ENCODE results near the gene DOK4. TPM values are rescaled to one million over a fixed set of nuclear protein-coding genes. Genes with fewer than 3 reads are reported as not detected.

DOK4 gene
- total RNA-seq, 1 donor from 2014 or later: 25.5 TPM

DNA sequence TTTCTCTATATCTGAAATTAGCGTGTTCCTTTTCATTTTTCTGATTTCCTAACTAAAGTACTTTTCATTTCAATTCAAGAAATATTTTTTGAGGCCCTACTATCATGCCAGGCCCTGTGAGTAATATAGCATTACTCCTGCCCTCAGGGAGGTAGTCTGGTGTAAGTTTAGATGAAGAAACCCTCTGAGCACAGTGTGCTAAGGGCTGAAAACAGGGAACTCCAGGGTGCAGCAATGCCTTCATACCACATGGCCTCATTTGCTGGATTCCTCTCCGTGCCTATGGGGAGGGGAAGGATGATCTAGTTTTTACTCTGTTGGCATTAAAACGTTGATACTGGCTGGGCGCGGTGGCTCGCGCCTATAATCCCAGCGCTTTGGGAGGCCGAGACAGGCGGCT lies 34.3 kb downstream of the DOK4 start:
- Histone ChIP-seq H3K4me2 (ENCODE audit: low read length) (no peak overlapping the region), H3K79me2 (ENCODE audit: insufficient read depth, low read length) (peaks cover 27% of the 10 kb centered on the region), H3K27me3 (ENCODE audit: insufficient read depth, low read length) (no peaks in the 10 kb centered on the region), H2AFZ (ENCODE audit: low read depth, low read length) (no peak overlapping the region), H3K4me3 (ENCODE audit: insufficient read depth, low read depth, low read length) (no peak overlapping the region), H3K9ac (ENCODE audit: low read length) (no peak overlapping the region), H3K9me3 (ENCODE audit: insufficient read depth, low read depth, low read length) (no peaks in the 10 kb centered on the region), H4K20me1 (ENCODE audit: insufficient read depth, low read length) (no peaks in the 10 kb centered on the region), H3K4me1 (ENCODE audit: insufficient read depth, low read length) (peaks cover 7% of the 10 kb centered on the region), H3K36me3 (ENCODE audit: insufficient read depth, low read length) (peaks cover 30% of the 10 kb centered on the region), H3K27ac (ENCODE audit: low read depth, low read length) (no peak overlapping the region)
- TF ChIP-seq EZH2 (IDR thresholded peaks at IDR 0.05; ENCODE audit: insufficient read depth, low read length): no peak
- TF ChIP-seq, protein P1, sequence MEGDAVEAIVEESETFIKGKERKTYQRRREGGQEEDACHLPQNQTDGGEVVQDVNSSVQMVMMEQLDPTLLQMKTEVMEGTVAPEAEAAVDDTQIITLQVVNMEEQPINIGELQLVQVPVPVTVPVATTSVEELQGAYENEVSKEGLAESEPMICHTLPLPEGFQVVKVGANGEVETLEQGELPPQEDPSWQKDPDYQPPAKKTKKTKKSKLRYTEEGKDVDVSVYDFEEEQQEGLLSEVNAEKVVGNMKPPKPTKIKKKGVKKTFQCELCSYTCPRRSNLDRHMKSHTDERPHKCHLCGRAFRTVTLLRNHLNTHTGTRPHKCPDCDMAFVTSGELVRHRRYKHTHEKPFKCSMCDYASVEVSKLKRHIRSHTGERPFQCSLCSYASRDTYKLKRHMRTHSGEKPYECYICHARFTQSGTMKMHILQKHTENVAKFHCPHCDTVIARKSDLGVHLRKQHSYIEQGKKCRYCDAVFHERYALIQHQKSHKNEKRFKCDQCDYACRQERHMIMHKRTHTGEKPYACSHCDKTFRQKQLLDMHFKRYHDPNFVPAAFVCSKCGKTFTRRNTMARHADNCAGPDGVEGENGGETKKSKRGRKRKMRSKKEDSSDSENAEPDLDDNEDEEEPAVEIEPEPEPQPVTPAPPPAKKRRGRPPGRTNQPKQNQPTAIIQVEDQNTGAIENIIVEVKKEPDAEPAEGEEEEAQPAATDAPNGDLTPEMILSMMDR (IDR thresholded peaks at IDR 0.05; ENCODE audit: insufficient read depth, low read depth, low read length): no peak
- H3K9me3 Mint-ChIP-seq (ENCODE audit: unreplicated experiment): no peaks in the 10 kb centered on the region
- H3K27me3 Mint-ChIP-seq (ENCODE audit: low read depth, unreplicated experiment): no peaks in the 10 kb centered on the region
- peaks cover 17% of the 10 kb centered on the region for H3K36me3 Mint-ChIP-seq (ENCODE audit: low read depth, unreplicated experiment)
- FAIRE-seq (no peak), DNase-seq (ENCODE audit: low read depth) (no peak)
- H3K27ac Mint-ChIP-seq (ENCODE audit: unreplicated experiment): no peak overlapping the region
- H3K4me3 Mint-ChIP-seq (ENCODE audit: unreplicated experiment): no peak overlapping the region
- H3K4me1 Mint-ChIP-seq (ENCODE audit: low read depth, unreplicated experiment): peaks cover 2% of the 10 kb centered on the region

DNA sequence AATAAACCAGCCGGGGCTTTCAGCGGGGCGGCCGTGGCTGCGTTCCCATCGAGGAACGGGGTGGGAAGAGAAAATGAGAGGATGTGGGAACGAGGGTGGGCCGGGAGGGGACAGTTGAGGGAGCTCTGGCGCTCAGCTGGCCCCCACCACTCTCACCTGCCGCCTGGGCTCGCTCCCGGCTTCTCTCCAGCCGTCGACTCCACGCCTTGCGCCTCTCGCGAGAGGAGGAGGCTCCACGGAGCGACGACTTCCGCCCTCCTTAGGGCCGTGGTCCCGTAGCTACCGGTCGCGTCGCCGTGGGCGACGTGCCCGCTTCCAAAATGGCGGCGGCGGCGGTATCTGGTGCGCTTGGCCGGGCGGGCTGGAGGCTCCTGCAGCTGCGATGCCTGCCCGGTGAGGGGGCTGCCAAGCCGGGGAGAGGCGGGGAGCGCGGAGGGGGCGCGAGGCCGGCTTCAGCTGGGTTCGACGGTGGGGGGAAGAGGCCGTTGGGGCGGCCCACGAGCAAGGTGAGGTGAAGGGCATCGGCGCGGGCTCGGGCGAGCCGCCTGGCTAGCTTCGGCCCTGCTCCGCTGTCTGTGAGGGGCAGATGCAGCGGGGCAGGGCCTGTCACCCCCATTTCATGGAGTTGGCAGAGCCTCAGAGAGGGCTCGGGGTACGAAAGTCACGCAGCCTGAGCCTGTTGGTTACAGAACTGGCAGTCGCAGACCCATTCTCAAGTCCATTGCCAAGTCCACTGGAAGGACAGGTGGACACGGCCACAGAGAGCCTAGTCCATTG lies 38.9 kb downstream of the DOK4 start, which contains the start of the genes CIAPIN1 and COQ9:
Gene CIAPIN1 (minus strand): TSS at position 200 of the 777 bp plus-strand sequence. CDS start 6,457 bp downstream, outside the sequence.
Gene COQ9 (plus strand): TSS at position 294 of the 777 bp plus-strand sequence. CDS start 27 bp downstream, at position 321.
- Histone ChIP-seq H2AFZ (ENCODE audit: low read depth, low read length) (peak within 1 kb of the TSS; percentile 86), H3K4me2 (ENCODE audit: low read length) (peak within 1 kb of the TSS; percentile 92), H3K4me3 (ENCODE audit: insufficient read depth, low read depth, low read length) (peak within 1 kb of the TSS; percentile 86), H3K9me3 (ENCODE audit: insufficient read depth, low read depth, low read length) (no peaks in the 10 kb centered on the region), H3K9ac (ENCODE audit: low read length) (peak within 1 kb of the TSS; percentile 97), H3K79me2 (ENCODE audit: insufficient read depth, low read length) (peaks cover 71% of the 10 kb centered on the region), H3K27ac (ENCODE audit: low read depth, low read length) (peak within 1 kb of the TSS; percentile 83), H3K4me1 (ENCODE audit: insufficient read depth, low read length) (peaks cover 14% of the 10 kb centered on the region), H3K36me3 (ENCODE audit: insufficient read depth, low read length) (peaks cover 6% of the 10 kb centered on the region), H4K20me1 (ENCODE audit: insufficient read depth, low read length) (peaks cover 14% of the 10 kb centered on the region), H3K27me3 (ENCODE audit: insufficient read depth, low read length) (no peaks in the 10 kb centered on the region)
- Mint-ChIP-seq H3K27ac (ENCODE audit: unreplicated experiment) (peak within 1 kb of the TSS; percentile 96), H3K9me3 (ENCODE audit: unreplicated experiment) (no peaks in the 10 kb centered on the region), H3K27me3 (ENCODE audit: low read depth, unreplicated experiment) (no peaks in the 10 kb centered on the region), H3K36me3 (ENCODE audit: low read depth, unreplicated experiment) (peaks cover 7% of the 10 kb centered on the region), H3K4me1 (ENCODE audit: low read depth, unreplicated experiment) (peaks cover 11% of the 10 kb centered on the region), H3K4me3 (ENCODE audit: unreplicated experiment) (peak within 1 kb of the TSS; percentile 93)
- DNase-seq (ENCODE audit: low read depth): peak; percentile 77
- TF ChIP-seq, protein P1 (IDR thresholded peaks at IDR 0.05; ENCODE audit: insufficient read depth, low read depth, low read length): no peak
- no peak for TF ChIP-seq EZH2 (IDR thresholded peaks at IDR 0.05; ENCODE audit: insufficient read depth, low read length)
- no peak for FAIRE-seq
